Muscle layer of duodenum (tissue), 2 donors: ENCODE results near the gene SLC39A10.
"Not testable (repeated sequence)": the region's sequence is repeated elsewhere in the genome, so short reads cannot be mapped to it uniquely, and the experiment has no call there.

Source experiments
- H3K27ac ChIP-seq: one replicate; pipeline ENCODE4 v1.7.0; 2013; ENCODE audit warnings: mild to moderate bottlenecking, low read length
- H3K27me3 ChIP-seq: one replicate; pipeline ENCODE4 v1.7.0; 2013; ENCODE audit warnings: low read depth, mild to moderate bottlenecking, control low read depth, low read length
- H3K36me3 ChIP-seq, 2 donors: one replicate each; pipeline ENCODE4 v1.7.0; 2013; ENCODE audit warnings: low read length in 2 of 2, control low read depth in 1 of 2, mild to moderate bottlenecking in 1 of 2; ENCODE audit not compliant: insufficient read depth in 2 of 2, control insufficient read depth in 1 of 2
- H3K4me1 ChIP-seq, 2 donors: one replicate each; pipeline ENCODE4 v1.7.0; 2013; ENCODE audit warnings: low read length in 2 of 2, mild to moderate bottlenecking in 2 of 2, control low read depth in 1 of 2, moderate library complexity in 1 of 2; ENCODE audit not compliant: insufficient read depth in 2 of 2, control insufficient read depth in 1 of 2
- H3K4me3 ChIP-seq, 2 donors: one replicate each; pipeline ENCODE4 v1.7.0; 2013; ENCODE audit warnings: low read length in 2 of 2, low read depth in 1 of 2, mild to moderate bottlenecking in 1 of 2
- H3K9me3 ChIP-seq, 2 donors: one replicate each; pipeline ENCODE4 v1.7.0; 2013; ENCODE audit warnings: low read length in 2 of 2, control low read depth in 1 of 2, mild to moderate bottlenecking in 1 of 2; ENCODE audit not compliant: control insufficient read depth in 1 of 2
- donor health status: healthy.

Gene SLC39A10

DNA sequence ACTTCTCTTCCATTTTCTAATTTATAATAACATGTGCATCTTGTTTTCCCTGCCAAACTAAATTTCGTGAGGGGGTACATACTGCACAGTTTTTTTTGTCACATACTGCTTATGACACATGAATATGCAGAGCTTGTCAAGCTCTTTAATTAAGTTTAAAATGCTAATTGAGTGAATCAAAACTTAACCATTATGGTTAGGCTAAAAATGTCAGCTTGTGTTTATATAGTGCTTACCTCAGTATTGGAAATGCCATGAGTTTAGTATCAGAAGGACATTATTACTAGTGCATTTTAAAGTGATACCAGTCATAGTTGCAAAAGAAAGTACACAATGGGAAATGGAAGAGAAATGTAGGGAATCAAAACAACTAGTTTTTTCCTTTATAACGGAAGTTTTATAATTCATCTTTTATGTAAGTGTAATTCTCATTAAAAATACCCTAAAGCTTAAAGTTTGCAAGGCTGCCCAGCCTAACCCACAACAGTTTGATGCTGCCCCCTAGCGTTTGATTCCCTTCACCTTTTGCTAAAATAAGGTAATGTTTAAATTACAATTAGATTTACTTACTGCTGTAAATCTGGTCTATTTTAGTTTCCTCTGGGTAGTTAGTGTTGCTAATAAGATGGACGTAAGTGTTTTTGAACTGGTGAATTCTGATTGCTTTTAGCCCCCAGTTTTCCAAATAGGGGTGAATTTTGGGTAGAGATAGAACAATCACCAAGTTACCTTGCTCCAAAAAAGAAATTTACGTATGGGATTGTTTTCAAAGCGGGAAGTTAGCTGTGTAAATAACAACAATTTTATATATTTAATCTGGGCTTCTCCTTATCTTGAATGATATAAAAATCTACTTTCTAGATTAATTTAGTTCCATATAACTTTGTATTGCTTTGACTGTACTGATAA is 3.2 kb downstream of the SLC39A10 start:
- Histone ChIP-seq H3K4me1 (peaks cover 18 to 24% of the 10 kb centered on the region in 2 donors), H3K9me3 (no peaks in the 10 kb centered on the region), H3K27me3 (no peaks in the 10 kb centered on the region), H3K4me3 (peak overlapping the region in 1 of 2 donors; percentile 74), H3K27ac (peak overlapping the region; percentile 90), H3K36me3 (no peaks in the 10 kb centered on the region)

DNA sequence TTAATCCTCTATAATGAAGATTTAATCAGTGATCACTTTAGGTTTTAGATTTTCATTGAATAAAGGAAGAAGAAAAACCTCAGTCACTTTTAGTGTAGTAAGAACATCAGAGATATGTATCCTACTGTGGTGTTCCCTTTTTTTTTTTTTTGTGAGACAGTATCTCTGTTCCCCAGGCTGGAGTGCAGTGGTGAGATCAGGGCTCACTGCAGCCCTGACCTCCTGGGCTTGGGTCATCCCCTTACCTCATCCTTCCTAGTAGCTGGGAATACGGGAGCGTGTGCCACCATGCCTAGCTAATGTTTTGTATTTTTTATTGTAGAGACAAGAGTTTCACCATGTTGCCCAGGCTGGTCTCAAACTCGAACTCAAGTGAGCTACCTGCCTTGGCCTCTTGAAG is 5.1 kb downstream of the SLC39A10 start:
- Histone ChIP-seq H3K27ac (no peak overlapping the region), H3K36me3 (no peaks in the 10 kb centered on the region), H3K9me3 (no peaks in the 10 kb centered on the region), H3K4me3 (no peak overlapping the region), H3K27me3 (no peaks in the 10 kb centered on the region), H3K4me1 (peaks cover 18 to 24% of the 10 kb centered on the region in 2 donors)

DNA sequence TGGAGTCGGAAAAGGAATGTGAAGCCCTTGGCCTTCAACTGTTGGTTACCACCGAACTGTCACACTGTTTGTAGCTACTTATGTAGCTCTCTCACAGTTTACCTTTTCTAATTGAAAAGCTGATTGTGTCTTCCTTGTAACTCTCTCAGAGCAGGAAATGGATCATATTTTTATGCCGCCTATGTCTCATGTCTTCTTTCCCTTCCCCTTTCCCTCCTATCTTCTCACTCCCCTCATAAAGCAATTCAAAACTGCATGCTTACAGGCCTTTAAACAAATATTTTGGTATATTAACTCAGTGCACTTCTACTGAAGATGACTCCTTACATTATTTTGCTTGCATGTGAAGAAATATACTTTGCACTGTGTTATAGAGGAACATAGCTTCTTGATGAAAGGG is 6.0 kb downstream of the SLC39A10 start:
- H3K4me1 ChIP-seq: peaks cover 18 to 22% of the 10 kb centered on the region in 2 donors
- H3K36me3 ChIP-seq: no peaks in the 10 kb centered on the region
- no peaks in the 10 kb centered on the region for H3K27me3 ChIP-seq
- no peaks in the 10 kb centered on the region for H3K9me3 ChIP-seq
- H3K27ac ChIP-seq: no peak overlapping the region
- no peak overlapping the region for H3K4me3 ChIP-seq

DNA sequence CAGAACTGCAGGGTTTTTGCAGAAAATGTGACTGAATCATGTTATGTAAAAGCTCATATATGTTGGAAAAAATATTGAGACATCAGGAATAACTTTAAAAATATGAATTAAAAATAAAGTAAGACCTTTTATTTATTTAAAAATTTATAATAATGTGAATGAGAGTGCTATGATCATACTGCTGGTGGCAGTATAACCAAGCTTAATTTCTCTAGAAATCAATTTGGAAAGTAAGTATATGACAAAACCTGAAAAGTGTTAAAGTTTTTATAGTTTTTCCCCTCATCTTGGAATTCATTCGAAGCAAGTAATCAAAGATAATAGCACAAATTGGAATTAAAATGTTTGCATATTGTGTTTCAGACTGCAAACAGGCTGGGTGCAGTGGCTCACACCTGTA is 7.5 kb downstream of the SLC39A10 start:
- H3K4me3 ChIP-seq: no peak overlapping the region
- H3K4me1 ChIP-seq: peaks cover 7 to 10% of the 10 kb centered on the region in 2 donors
- H3K27ac ChIP-seq: no peak overlapping the region
- no peaks in the 10 kb centered on the region for H3K36me3 ChIP-seq
- no peaks in the 10 kb centered on the region for H3K27me3 ChIP-seq
- H3K9me3 ChIP-seq: no peaks in the 10 kb centered on the region

DNA sequence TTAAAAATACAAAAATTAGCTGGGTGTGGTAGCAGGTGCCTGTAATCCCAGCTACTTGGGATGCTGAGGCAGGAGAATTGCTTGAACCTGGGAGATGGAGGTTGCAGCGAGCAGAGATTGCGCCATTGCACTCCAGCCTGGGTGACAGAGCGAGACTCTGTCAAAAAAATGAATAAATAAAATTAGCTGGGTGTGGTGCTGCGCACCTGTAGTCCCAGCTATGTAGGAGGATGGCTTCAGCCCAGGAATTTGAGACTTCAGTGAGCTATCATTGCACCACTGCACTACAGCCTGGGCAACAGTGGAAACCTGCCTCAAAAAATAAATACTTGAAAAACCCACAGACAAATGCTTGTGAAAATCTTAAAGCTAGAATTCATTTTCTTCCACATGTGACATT is 8.1 kb downstream of the SLC39A10 start:
- H3K4me1 ChIP-seq, H3K9me3 ChIP-seq, H3K36me3 ChIP-seq, H3K27me3 ChIP-seq, H3K4me3 ChIP-seq, H3K27ac ChIP-seq: not testable (repeated sequence)

DNA sequence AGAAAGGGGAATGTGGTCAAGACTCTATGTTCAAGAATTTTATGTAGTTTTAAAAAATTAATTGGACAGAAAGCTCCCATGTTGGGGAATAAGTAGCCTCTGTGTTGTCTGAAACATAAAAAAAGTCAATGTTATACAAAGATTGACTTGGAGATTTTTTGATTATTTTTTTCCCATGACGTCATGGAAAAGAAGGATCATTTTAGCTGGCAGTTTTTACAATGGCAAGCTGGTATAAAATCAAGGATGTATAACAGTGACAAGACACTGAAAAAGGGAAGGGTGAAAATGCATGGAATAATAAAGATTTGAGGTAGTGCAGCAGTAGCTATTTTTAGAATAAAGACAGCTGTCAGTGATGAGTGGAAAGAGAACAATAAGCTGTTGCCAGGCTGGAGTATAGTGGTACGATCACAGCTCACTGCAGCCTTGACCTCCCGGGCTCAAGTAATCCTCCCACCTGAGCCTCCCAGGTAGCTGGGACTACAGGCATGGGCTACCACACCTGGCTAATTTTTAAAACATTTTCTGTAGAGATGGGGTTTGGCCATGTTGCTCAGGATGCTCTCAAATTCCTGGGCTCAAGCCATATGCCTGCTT is 9.2 kb downstream of the SLC39A10 start:
- Histone ChIP-seq H3K4me3 (no peak overlapping the region), H3K4me1 (no peaks in the 10 kb centered on the region), H3K36me3 (no peaks in the 10 kb centered on the region), H3K27ac (no peak overlapping the region), H3K9me3 (no peaks in the 10 kb centered on the region), H3K27me3 (no peaks in the 10 kb centered on the region)

DNA sequence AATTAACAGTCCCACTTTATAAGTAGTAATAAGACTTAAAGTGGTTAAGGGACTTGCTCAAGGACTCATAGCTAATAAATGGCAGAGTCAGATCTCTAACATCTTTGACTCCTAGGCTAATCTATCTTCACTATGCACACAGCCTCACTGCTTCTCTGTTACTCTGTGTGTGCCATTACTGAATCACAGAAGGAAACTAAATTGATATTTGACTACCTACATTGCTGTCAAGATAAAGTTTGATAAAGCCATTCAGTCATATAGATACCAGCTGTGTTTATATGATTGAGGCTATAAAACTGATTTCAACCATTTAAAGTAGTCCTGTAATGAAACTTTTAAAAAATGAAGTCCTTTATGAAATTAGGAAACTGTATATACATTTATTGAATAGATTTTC is 10.9 kb downstream of the SLC39A10 start:
- Histone ChIP-seq H3K27me3 (no peaks in the 10 kb centered on the region), H3K36me3 (no peaks in the 10 kb centered on the region), H3K4me3 (no peak overlapping the region), H3K9me3 (no peaks in the 10 kb centered on the region), H3K27ac (no peak overlapping the region), H3K4me1 (no peaks in the 10 kb centered on the region)

DNA sequence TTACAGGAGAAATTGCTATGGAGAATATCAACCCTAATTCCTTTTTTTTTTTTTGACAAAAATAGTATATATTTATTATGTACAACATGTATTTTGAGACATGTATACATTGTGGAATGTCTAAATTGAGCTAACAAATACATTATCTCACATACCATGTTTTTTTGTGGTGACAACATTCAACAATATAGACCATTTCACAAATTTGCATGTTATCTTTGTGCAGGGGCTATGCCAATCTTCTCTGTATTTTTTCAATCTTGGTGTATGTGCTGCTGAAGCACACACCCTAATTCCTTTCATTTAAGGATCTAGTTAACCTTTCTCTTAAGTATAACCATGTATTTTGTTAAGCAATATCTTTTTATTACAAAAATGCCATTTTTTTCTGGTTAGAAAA is 13.2 kb downstream of the SLC39A10 start:
- no peaks in the 10 kb centered on the region for H3K4me1 ChIP-seq
- no peaks in the 10 kb centered on the region for H3K27me3 ChIP-seq
- H3K9me3 ChIP-seq: no peaks in the 10 kb centered on the region
- no peaks in the 10 kb centered on the region for H3K36me3 ChIP-seq
- no peak overlapping the region for H3K27ac ChIP-seq
- H3K4me3 ChIP-seq: no peak overlapping the region

DNA sequence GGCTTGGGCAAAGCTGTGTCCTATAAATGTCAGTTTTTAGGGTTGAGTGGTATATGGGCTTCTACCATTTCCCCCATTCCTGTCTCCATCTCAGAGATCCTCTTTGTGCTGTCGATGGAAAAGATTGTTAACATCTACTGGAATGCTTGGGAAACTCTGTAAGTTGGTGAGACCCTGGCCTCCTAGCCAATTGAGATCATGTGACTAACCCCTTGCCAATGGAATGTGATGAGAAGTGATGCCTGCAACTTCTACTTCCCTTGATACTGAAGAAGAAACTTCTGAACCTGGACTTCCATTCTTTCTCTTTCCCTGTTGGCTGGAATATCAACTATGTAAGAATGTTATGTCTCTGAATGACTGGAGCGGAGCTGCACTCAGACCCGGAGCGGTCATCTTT is 14.5 kb downstream of the SLC39A10 start:
- H3K36me3 ChIP-seq: no peaks in the 10 kb centered on the region
- no peak overlapping the region for H3K4me3 ChIP-seq
- no peaks in the 10 kb centered on the region for H3K4me1 ChIP-seq

DNA sequence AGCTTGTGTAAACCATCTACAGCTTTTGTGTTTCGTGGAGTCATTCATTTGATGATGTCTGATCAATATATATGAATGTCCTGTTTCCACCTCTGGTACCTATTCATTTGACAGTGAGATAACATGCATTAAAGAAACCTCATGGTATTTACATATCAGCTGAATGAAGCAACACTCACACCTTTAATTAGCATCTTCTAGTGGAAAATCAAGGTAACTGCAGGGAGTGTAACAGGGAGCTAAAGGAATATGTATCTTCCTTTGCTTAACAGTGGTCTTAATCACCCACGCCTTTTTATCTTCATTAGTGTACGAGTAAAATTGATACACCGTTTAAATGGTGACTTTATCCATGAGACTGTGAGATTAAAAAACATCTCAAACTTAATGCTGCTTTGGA is 15.6 kb downstream of the SLC39A10 start:
- Histone ChIP-seq H3K27ac (no peak overlapping the region), H3K4me1 (no peaks in the 10 kb centered on the region), H3K27me3 (no peaks in the 10 kb centered on the region), H3K4me3 (no peak overlapping the region), H3K9me3 (no peaks in the 10 kb centered on the region), H3K36me3 (no peaks in the 10 kb centered on the region)

More for the DNA sequence above, 14.5 kb downstream of the SLC39A10 start:
- H3K9me3 ChIP-seq: no peaks in the 10 kb centered on the region
- no peak overlapping the region for H3K27ac ChIP-seq
- H3K27me3 ChIP-seq: no peaks in the 10 kb centered on the region

DNA sequence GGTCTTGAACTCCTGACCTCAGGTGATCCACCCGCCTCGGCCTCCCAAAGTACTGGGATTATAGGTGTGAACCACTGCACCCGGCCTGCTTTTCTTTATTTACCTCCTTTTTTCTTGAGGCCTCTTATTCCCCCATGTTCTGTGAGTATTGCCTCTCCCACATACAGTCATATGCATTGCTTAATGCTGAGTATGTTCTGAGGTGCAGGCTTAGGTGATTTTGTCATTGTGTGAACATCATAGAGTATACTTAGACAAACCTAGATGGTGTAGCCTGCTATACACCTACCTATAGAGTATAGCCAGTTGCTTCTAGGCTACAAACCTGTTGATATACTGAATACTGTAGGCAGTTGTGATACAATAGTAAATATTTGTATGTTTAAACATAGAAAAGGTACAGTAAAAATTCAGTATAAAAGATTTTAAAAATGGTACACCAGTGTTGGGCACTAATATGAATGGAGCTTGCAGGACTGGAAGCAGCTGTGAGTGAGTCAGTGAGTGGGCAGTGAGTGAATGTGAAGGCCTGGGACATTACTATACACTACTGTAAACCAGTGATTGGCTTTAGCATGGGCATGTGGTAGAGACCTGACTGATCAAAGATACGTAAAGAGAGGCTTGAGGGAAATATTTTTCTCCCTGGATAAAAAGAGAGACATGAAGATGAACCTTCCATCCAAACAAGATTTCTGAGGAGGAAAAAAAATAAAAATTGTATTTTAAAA is 17.6 kb downstream of the SLC39A10 start:
- Histone ChIP-seq H3K27ac (no peak overlapping the region), H3K4me3 (no peak overlapping the region), H3K4me1 (no peaks in the 10 kb centered on the region), H3K9me3 (no peaks in the 10 kb centered on the region), H3K36me3 (no peaks in the 10 kb centered on the region), H3K27me3 (no peaks in the 10 kb centered on the region)
